HG03103 (cell line): ENCODE results near the gene CD2AP.
"Not testable (repeated sequence)": the region's sequence is repeated elsewhere in the genome, so short reads cannot be mapped to it uniquely, and the experiment has no call there.

Source experiments
- ATAC-seq: cut with Tn5 transposase; IDR thresholded peaks from one replicate; pipeline ENCODE4 v1.9.1; 2021; ENCODE audit warnings: low read depth; ENCODE audit not compliant: unreplicated experiment

Gene CD2AP

GRCh38 chr6:47630587-47630986, 153.0 kb downstream of the CD2AP start:
- no peak for ATAC-seq

DNA sequence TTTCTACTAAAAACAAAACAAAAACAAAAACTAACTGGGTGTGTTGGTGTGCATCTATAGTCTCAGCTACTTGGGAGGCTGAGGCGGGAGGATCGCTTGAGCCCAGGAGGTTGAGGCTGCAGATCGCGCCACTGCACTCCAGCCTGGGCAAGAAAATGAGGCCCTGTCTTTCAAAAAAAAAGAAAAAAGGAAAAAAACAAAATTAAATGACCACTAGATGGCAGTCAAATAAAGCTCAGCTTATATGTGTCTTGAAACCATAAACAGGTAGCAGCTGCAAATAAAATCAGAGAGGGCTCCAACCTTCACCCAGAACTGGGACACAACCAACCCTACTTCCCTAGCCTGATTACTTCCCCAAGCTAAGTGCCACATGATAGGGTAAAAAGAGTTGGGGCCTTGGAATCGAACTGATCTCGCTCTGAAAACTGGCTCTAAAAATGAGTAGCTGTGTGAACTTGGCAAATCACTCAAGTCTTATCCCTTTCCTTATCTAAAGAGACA, 153.7 kb downstream of the CD2AP start:
- ATAC-seq: peak; percentile 55

DNA sequence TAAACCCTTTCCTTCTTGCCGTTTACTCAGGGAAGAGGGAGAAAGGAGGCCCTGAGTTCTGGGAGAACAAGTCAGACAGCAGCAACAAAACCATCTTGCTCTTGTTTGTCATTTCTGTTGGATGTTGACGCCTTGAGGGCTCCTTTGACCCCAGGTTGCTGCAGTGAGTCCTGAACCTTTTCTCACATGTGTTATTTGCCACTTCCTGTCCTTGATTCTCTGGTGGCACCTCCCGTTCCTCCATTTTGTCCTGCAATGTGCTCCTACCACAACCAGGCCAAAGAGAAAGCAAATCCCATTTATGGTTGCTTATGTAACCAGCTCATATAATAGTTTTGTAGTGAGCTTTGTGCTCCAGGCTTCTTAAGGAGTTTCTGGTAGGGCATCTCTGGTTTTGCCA, 154.2 kb downstream of the CD2AP start:
- ATAC-seq: no peak

- ATAC-seq: no peak
Observed at GRCh38 chr6:47633141-47633540, 155.6 kb downstream of the CD2AP start.

GRCh38 chr6:47634210-47635047, 156.8 kb downstream of the CD2AP start:
- no peak for ATAC-seq

DNA sequence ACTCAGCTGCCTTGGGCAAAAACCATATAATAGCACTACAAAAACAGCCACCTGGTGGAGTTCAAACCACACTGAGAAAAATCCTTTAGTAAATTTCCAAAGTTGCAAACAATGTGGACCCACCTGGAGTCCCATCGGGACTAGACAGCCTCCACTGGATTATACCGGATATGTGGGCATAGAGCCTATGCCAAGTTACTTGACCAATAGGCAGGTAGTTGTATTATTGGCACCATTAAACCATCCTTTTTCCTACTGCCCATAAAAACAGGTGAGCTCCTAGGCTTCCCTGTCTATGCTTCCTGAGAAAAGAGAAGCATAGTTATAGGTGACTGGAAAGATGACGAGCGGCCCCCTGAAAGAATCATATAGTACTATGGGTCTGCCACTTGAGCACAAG, 169.1 kb downstream of the CD2AP start:
- no peak for ATAC-seq

DNA sequence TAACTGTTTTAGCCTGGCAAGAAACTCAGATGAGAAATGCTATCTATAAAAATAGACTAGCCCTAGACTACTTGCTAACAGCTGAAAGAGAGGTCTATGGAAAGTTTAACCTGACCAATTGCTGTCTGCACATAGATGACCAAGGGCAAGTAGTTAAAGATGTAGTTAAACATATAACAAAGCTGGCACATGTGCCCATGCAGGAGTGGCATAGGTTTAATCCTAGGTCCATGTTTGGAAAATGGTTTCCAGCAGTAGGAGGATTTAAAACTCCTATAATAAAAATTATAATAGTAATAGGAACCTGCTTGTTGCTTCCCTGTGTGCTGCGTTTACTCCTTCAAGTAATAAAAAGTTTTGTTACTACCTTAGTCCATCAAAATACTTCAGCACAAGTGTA, 169.6 kb downstream of the CD2AP start:
- ATAC-seq: no peak

GRCh38 chr6:47647626-47648025, 170.0 kb downstream of the CD2AP start:
- not testable (repeated sequence) for ATAC-seq

GRCh38 chr6:47648031-47648430, 170.4 kb downstream of the CD2AP start:
- no peak for ATAC-seq

GRCh38 chr6:47650553-47651432, 173.2 kb downstream of the CD2AP start:
- no peak for ATAC-seq

DNA sequence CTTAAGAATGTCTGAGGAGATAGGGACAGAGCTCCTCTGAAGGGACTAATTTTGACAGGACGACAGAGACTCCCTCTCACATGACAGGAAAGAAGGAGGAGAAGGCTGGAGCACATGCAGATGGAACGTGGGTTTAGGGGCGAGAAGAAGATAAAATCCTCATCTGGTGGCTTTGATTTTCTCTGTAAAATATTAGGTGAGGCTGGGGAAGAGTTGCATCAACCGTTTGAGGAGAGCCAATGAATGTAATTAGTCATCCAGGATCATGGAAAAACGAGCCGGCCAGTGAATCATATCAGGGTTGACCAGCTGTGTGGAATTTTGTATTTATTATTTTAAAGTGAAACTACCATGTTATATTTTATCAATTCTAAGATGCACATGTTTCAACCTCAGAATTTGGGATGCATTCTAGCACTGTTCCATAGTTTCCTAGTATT, 173.9 kb downstream of the CD2AP start:
- ATAC-seq: no peak

- ATAC-seq: no peak
Observed at GRCh38 chr6:47653706-47654105, 176.1 kb downstream of the CD2AP start.

- ATAC-seq: no peak
Observed at GRCh38 chr6:47654255-47654654, 176.7 kb downstream of the CD2AP start.

DNA sequence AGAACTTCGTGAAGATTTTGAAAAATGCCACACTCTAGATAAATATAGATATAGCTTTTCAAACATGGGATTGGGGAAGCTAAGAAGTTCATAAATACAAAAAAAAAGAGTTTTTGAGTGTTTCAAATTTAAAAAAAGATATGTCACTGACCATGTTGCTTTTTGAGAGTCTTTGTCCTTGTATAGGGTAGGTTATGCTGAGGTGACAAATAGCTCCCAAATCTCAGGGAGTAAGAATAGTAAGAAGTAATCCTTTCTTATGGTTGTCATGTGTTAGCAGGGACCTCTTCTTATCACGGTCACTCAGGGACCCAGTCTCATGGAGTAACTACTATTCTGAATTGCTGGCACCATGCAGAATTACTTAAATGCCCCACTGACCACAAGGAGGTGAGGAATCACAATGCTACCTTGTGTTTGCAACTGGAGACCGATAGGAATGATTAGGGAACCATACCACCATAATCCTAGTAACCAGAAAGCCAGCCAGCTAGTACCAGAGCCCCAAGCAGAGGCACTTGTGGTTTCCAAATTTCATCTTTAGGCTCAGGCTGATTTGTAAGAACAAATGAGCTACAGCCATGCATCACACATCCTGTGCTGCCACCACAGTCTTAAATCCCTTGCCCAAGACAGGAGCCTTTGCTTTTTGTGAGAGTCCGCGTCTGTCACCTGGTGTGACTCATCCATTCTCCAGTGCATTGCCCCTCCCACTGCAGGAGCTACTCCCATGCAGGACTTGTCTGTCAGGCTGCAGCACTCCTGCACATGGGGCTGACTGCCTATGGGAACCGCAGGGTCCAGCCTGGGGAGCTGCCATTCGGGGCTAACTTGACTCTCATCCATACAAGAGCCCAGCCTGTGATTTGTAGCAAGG, 178.4 kb downstream of the CD2AP start:
- ATAC-seq: no peak

DNA sequence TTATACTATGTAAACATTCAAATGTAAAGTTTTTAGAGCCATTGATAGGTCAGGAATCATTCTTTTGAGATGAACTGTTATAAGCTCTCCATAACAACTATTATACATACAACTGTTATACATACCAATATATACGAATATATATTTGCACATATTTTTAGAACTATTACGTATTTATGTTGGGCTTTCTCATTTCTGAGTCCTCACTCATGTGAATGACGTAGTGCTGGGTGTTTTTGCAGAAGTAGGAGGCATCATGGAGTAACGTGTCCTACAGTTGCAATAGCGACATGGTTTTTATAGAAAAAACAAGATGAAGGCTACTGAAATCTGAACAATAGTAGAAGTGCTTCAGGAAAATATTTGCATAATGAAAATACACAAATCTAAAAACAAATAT, 184.4 kb downstream of the CD2AP start:
- no peak for ATAC-seq

DNA sequence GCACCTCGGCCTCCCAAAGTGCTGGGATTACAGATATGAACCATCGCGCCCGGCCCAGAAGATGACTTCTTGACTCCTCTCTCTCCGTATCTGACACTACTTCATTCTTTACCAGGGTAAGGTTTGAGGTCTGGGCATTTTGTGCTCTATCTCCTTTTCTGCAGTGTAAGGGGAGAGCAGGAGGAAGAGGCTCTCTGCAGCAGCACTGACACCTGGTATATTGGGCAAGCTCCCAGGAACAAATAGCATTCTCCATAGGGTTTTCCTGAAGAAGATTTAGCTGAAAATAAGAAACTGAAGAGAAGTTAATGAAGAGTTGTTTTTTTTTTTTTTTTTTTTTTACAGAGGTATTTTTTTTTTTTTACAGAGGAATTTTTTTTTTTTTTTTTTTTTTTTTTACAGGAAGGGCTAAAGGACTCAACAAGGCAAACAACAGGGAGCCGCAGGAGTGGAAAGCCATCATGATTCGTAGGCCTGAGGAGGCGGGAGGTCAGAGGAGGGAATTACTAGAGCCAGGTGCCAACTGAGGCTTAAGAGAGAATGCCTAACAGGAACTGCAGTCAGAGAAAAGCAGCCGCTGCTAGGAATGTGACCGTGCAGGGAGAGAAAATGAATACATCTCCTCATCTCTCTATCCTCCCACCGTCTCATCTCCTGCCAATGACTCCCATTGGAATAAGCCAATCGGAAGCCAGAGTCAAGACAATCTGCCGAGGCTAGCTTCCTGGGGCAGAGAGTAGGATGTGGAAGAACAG, 186.1 kb downstream of the CD2AP start:
- no peak for ATAC-seq

GRCh38 chr6:47665112-47665511, 187.5 kb downstream of the CD2AP start:
- no peak for ATAC-seq

- ATAC-seq: no peak
Observed at GRCh38 chr6:47669684-47670513, 192.3 kb downstream of the CD2AP start.

DNA sequence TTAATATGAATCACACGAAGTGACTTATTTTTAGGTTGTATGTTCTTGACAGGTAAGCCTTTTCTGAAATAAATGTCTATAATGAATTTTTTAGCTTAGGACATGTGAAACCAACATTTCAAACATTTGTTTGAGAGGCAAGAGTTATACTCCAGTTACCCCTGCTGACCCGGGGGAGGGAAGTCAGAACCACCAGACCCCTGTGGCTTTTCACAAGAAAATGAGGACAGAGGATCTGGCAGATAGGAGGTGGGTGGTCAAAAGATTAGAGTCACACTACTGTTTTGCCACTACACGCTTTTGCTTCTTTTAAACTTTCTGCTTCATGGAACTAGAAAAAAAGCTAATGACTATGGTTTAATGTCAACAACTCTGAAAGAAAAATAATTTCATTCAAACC, 193.3 kb downstream of the CD2AP start:
- ATAC-seq: no peak
